HEK293 (cell line): Measurements from ENCODE around the gene NEUROG3.

Experiments used
- CTCF ChIA-PET: fragments of 350-600 bp; formaldehyde crosslinking; extraction: SDS; loops from one replicate; lab custom pipeline; 2021; ENCODE audit warnings: antibody characterized with exemption; lab: Yijun Ruan, JAX
- POLR2A ChIA-PET: fragments of 300-600 bp; formaldehyde crosslinking; extraction: SDS; loops from one replicate; lab custom pipeline; 2020; ENCODE audit warnings: antibody characterized with exemption, inconsistent platforms; lab: Yijun Ruan, JAX
- H3K27ac ChIP-seq: fragments of 200-500 bp; sonication (Bioruptor generic); 2 replicates; pipeline ENCODE4 v1.5.1; 2014; ENCODE audit warnings: low read depth, low read length, control low read depth, inconsistent platforms; ENCODE audit errors: extremely low read depth
- H3K36me3 ChIP-seq, 2 experiments: fragments of 200-500 bp in 1 of 2; sonication (Bioruptor generic) in 1 of 2; 1 replicate in 1 of 2; 2 replicates in 1 of 2; pipeline ENCODE4 v1.5.1; 2014 to 2017; ENCODE audit warnings: inconsistent platforms in 2 of 2, low read length in 2 of 2; ENCODE audit not compliant: control insufficient read depth in 2 of 2, insufficient read depth in 1 of 2
- H3K4me1 ChIP-seq: fragments of 200-500 bp; sonication (Bioruptor generic); 2 replicates; pipeline ENCODE4 v1.5.1; 2014; ENCODE audit warnings: mild to moderate bottlenecking, low read length, inconsistent platforms; ENCODE audit not compliant: control insufficient read depth, insufficient read depth
- H3K4me3 ChIP-seq: 2 replicates; pipeline ENCODE4 v1.5.1; 2011; ENCODE audit warnings: low read depth, mild to moderate bottlenecking, control low read depth, low read length, moderate library complexity
- H3K9me3 ChIP-seq: fragments of 200-500 bp; sonication (Bioruptor generic); 2 replicates; pipeline ENCODE4 v1.5.1; 2014; ENCODE audit warnings: low read depth, low read length, inconsistent platforms; ENCODE audit not compliant: control insufficient read depth, insufficient read depth
- ATF2 ChIP-seq: fragments of 450-650 bp; formaldehyde crosslinking; IDR thresholded peaks from 2 replicates; pipeline ENCODE4 v1.5.1; 2016; ENCODE audit warnings: missing biosample characterization, missing genetic modification characterization, low read depth
- SCRT2 ChIP-seq: fragments of 450-650 bp; formaldehyde crosslinking; IDR thresholded peaks from 2 replicates; pipeline ENCODE4 v1.5.1; 2016; ENCODE audit warnings: missing biosample characterization, missing genetic modification characterization
- ZFP69B ChIP-seq: fragments of 450-650 bp; formaldehyde crosslinking; IDR thresholded peaks from 2 replicates; pipeline ENCODE4 v1.5.1; 2016; ENCODE audit warnings: missing biosample characterization, missing genetic modification characterization
- ZNF146 ChIP-seq: fragments of 450-650 bp; formaldehyde crosslinking; IDR thresholded peaks from 2 replicates; pipeline ENCODE4 v1.5.1; 2016; ENCODE audit warnings: missing biosample characterization, missing genetic modification characterization
- ZNF169 ChIP-seq: fragments of 450-650 bp; formaldehyde crosslinking; IDR thresholded peaks from 2 replicates; pipeline ENCODE4 v1.5.1; 2016; ENCODE audit warnings: missing biosample characterization, missing genetic modification characterization
- ZNF175 ChIP-seq: fragments of 450-650 bp; formaldehyde crosslinking; IDR thresholded peaks from 2 replicates; pipeline ENCODE4 v1.5.1; 2016; ENCODE audit warnings: missing biosample characterization, missing genetic modification characterization
- ZNF184 ChIP-seq: fragments of 450-650 bp; IDR thresholded peaks from 2 replicates; pipeline ENCODE4 v1.5.1; 2018; ENCODE audit warnings: missing biosample characterization, mild to moderate bottlenecking, missing genetic modification characterization
- ZNF202 ChIP-seq: fragments of 450-650 bp; formaldehyde crosslinking; IDR thresholded peaks from 2 replicates; pipeline ENCODE4 v1.5.1; 2016; ENCODE audit warnings: missing biosample characterization, missing genetic modification characterization, borderline replicate concordance
- ZNF23 ChIP-seq: fragments of 450-650 bp; formaldehyde crosslinking; IDR thresholded peaks from 2 replicates; pipeline ENCODE4 v1.5.1; 2016; ENCODE audit warnings: missing biosample characterization, missing genetic modification characterization, borderline replicate concordance
- ZNF280D ChIP-seq: fragments of 450-650 bp; formaldehyde crosslinking; IDR thresholded peaks from 2 replicates; pipeline ENCODE4 v1.5.1; 2016; ENCODE audit warnings: missing biosample characterization, missing genetic modification characterization
- ZNF404 ChIP-seq: fragments of 450-650 bp; formaldehyde crosslinking; IDR thresholded peaks from 2 replicates; pipeline ENCODE4 v1.5.1; 2017; ENCODE audit warnings: missing biosample characterization, missing genetic modification characterization
- ZNF510 ChIP-seq: fragments of 450-650 bp; formaldehyde crosslinking; IDR thresholded peaks from 2 replicates; pipeline ENCODE4 v1.5.1; 2018; ENCODE audit warnings: mild to moderate bottlenecking, missing genetic modification characterization, missing biosample characterization; ENCODE audit not compliant: insufficient replicate concordance
- ZNF560 ChIP-seq: fragments of 450-650 bp; formaldehyde crosslinking; IDR thresholded peaks from 2 replicates; pipeline ENCODE4 v1.5.1; 2017; ENCODE audit warnings: missing biosample characterization, missing genetic modification characterization, borderline replicate concordance
- ZNF561 ChIP-seq: fragments of 450-650 bp; IDR thresholded peaks from 2 replicates; pipeline ENCODE4 v1.5.1; 2018; ENCODE audit warnings: missing biosample characterization, missing genetic modification characterization, borderline replicate concordance
- ZNF596 ChIP-seq: fragments of 450-650 bp; IDR thresholded peaks from 2 replicates; pipeline ENCODE4 v1.5.0; 2018; ENCODE audit warnings: missing biosample characterization, mild to moderate bottlenecking, missing genetic modification characterization, moderate library complexity
- ZNF660 ChIP-seq: fragments of 450-650 bp; IDR thresholded peaks from 2 replicates; pipeline ENCODE4 v1.5.1; 2018; ENCODE audit warnings: missing biosample characterization, mild to moderate bottlenecking, missing genetic modification characterization
- ZNF704 ChIP-seq: fragments of 450-650 bp; formaldehyde crosslinking; IDR thresholded peaks from 2 replicates; pipeline ENCODE4 v1.5.1; 2016; ENCODE audit warnings: missing biosample characterization, missing genetic modification characterization
- ZNF777 ChIP-seq: fragments of 450-650 bp; formaldehyde crosslinking; IDR thresholded peaks from 2 replicates; pipeline ENCODE4 v1.5.1; 2017; ENCODE audit warnings: missing biosample characterization, missing genetic modification characterization, borderline replicate concordance
- ZNF837 ChIP-seq: fragments of 450-650 bp; formaldehyde crosslinking; IDR thresholded peaks from 2 replicates; pipeline ENCODE4 v1.5.1; 2016; ENCODE audit warnings: missing biosample characterization, missing genetic modification characterization
- ZSCAN30 ChIP-seq: fragments of 450-650 bp; IDR thresholded peaks from 2 replicates; pipeline ENCODE4 v1.5.1; 2018; ENCODE audit warnings: missing biosample characterization, mild to moderate bottlenecking, missing genetic modification characterization, moderate library complexity

NEUROG3 gene

GRCh38 chr10:69580435-69580834 is 7.2 kb upstream of the NEUROG3 start:
- H3K36me3 ChIP-seq, result no peaks in the 10 kb centered on the region
- CTCF ChIA-PET, result interaction anchor here (1.2 kb wide), 1 partner anchor 23 kb away, joined by 3 read pairs; no protein-coding TSS in a partner anchor
- TF ChIP-seq ATF2 (tag by site-specific recombination) (0 out of 2 replicates have a peak, but pooled peaks have one; percentile 21), ZNF146 (tag by site-specific recombination) (peak; percentile 73; the same call in 1 of the 2 replicates), ZNF704 (tag by site-specific recombination) (no peak), ZNF280D (tag by site-specific recombination) (0 out of 2 replicates have a peak, but pooled peaks have one; percentile 41)
- TF ChIP-seq, all 188 proteins: peak for 3
- Histone ChIP-seq H3K4me1 (no peaks in the 10 kb centered on the region), H3K4me3 (no peak overlapping the region), H3K9me3 (no peaks in the 10 kb centered on the region), H3K27ac (no peak overlapping the region)
- POLR2A ChIA-PET, result no interaction called here

- TF ChIP-seq SCRT2 (tag by site-specific recombination) (peak; percentile 86), ZNF184 (tag by site-specific recombination) (no peak)
- TF ChIP-seq, all 188 proteins: peak for 1
- ChIA-PET CTCF (no interaction called here), POLR2A (no interaction called here)
These were observed 6.3 kb upstream of the NEUROG3 start for GRCh38 chr10:69579464-69580060.

GRCh38 chr10:69578508-69578991 is 5.3 kb upstream of the NEUROG3 start:
- ChIA-PET POLR2A (no interaction called here), CTCF (no interaction called here)
- H3K27ac ChIP-seq, result no peak overlapping the region
- no peaks in the 10 kb centered on the region for H3K9me3 ChIP-seq
- H3K4me3 ChIP-seq, result no peak overlapping the region
- TF ChIP-seq ZNF202 (tag by site-specific recombination) (no peak), ZNF777 (tag by site-specific recombination) (no peak), ZSCAN30 (tag by site-specific recombination) (no peak), ZFP69B (tag by site-specific recombination) (no peak), ZNF837 (tag by site-specific recombination) (no peak), ZNF175 (no peak), ZNF560 (no peak), ZNF660 (no peak), ZNF596 (tag by site-specific recombination) (no peak), ZNF169 (tag by site-specific recombination) (no peak), ZNF404 (tag by site-specific recombination) (no peak), ZNF561 (tag by site-specific recombination) (no peak), ZNF510 (tag by site-specific recombination) (no peak), ZNF23 (tag by site-specific recombination) (no peak)
- H3K4me1 ChIP-seq, result no peaks in the 10 kb centered on the region; the same call in 1 of the 2 replicates
- no peaks in the 10 kb centered on the region for H3K36me3 ChIP-seq

More at GRCh38 chr10:69579464-69580060, 6.3 kb upstream of the NEUROG3 start:
- no peak overlapping the region for H3K4me3 ChIP-seq
- H3K9me3 ChIP-seq, result no peaks in the 10 kb centered on the region
- H3K36me3 ChIP-seq, result no peaks in the 10 kb centered on the region
- no peak overlapping the region for H3K27ac ChIP-seq
- no peaks in the 10 kb centered on the region for H3K4me1 ChIP-seq
